C4-2B (cell line): ENCODE results near the gene TRAK1.
A peak's percentile ranks its signal among the peaks of the same experiment; 100 is the strongest.

Source experiments
- H3K27ac ChIP-seq: fragments of 450-650 bp; 2 replicates; pipeline ENCODE4 v1.5.1; 2017
- CTCF ChIP-seq: fragments of 450-650 bp; conservative IDR thresholded peaks from 2 replicates; pipeline ENCODE4 v1.5.1; 2017; ENCODE audit warnings: mild to moderate bottlenecking
- ZFX ChIP-seq: fragments of 450-650 bp; IDR thresholded peaks from 2 replicates; pipeline ENCODE4 v1.6.1; 2017

TRAK1 gene

GRCh38 chr3:42114130-42114725, 23.1 kb downstream of the TRAK1 start:
- no peak overlapping the region for H3K27ac ChIP-seq
- TF ChIP-seq ZFX (no peak), CTCF (no peak)

GRCh38 chr3:42115215-42115614, 24.1 kb downstream of the TRAK1 start:
- TF ChIP-seq ZFX (no peak), CTCF (no peak)
- H3K27ac ChIP-seq: no peak overlapping the region

- TF ChIP-seq CTCF (no peak), ZFX (no peak)
- no peak overlapping the region for H3K27ac ChIP-seq
These were observed 24.8 kb downstream of the TRAK1 start for GRCh38 chr3:42115946-42116345.

- TF ChIP-seq CTCF (no peak), ZFX (no peak)
These were observed 25.3 kb downstream of the TRAK1 start for GRCh38 chr3:42116466-42116865.

GRCh38 chr3:42117175-42118008, 26.2 kb downstream of the TRAK1 start:
- TF ChIP-seq CTCF (peak; percentile 66), ZFX (no peak)
- H3K27ac ChIP-seq: no peak overlapping the region

More at GRCh38 chr3:42116466-42116865, 25.3 kb downstream of the TRAK1 start:
- H3K27ac ChIP-seq: no peak overlapping the region

GRCh38 chr3:42118762-42119361, 27.7 kb downstream of the TRAK1 start:
- TF ChIP-seq CTCF: peak; percentile 28
- no peak for TF ChIP-seq ZFX

More at GRCh38 chr3:42118762-42119361, 27.7 kb downstream of the TRAK1 start:
- no peak overlapping the region for H3K27ac ChIP-seq
